OCI-M2 (cell line): ENCODE measurements around the gene DENR.
"Not testable (repeated sequence)": the region's sequence is repeated elsewhere in the genome, so short reads cannot be mapped to it uniquely, and the experiment has no call there.

Experiments used
- DNase-seq: peaks from one replicate; lab custom pipeline; 2025; ENCODE audit not compliant: unreplicated experiment; lab: John Stamatoyannopoulos, UW

Gene DENR

DNA sequence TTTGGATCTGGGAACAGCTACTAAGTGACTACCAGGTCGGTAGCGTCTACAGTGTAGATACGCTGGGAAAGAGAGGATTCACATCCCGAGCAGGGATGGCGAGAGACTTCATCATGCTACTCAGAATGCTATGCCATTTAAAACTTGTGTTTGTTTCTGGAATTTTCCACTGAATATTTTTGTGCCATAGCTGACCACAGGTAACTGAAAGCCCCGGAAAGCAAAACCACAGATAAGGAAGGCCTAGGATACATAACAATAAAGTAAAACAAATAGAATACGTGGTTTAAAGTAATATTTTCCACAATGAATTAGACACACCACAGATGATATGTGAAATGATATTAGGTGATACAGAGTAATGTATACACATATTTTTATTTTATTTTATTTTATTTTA, 14.1 kb upstream of the DENR start:
- no peak for DNase-seq

DNA sequence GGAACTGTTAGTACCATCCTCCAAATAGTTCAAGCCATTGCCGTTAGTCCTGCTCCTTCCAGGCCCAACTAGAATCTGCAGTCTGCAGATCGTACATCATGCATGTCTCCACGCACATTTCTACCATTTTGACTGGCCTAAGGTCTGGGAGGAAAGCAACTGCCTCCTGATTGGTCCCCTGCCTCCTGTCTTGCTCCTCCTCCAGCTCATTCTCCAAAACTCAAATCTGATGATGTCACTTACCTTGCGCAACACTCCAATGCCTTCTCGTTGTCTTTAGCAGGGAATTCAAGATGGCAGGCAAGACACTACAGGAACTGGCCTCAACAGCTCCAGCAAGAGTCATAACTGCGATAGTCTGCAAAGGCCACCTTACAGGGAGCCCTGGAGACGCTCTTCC, 12.3 kb upstream of the DENR start:
- no peak for DNase-seq

DNA sequence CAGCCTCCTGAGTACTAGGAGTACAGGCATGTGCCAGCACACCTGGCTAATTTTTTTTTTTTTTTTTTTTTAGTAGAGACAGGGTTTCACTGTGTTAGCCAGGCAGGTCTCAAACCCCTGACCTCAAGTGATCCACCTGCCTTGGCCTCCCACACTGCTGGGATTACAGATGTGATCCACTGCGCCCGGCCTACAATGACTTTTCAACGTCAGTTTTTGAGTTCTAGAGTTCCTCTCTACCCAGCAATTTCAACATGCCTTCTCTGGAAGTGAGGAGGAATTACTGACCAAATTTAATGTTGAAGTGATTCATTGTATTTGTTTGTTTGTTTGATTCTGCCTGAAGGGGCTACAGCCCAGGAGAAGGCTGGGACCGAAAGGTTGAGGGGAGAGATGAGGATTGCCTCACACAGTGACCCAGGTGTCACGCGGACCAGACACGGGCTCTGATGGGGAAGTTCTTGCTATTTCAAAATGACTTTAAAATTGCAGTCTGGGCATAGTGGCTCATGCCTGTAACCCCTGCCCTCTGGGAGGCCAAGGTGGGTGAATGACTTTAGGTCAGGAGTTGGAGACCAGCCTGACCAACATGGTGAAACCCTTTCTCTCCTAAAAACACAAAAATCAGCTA, 8.6 kb upstream of the DENR start:
- no peak for DNase-seq

GRCh38 chr12:122747224-122748135, 5.1 kb upstream of the DENR start:
- DNase-seq: no peak

- DNase-seq: no peak
These were observed 2.9 kb upstream of the DENR start for GRCh38 chr12:122749569-122750332.

- not testable (repeated sequence) for DNase-seq
These were observed 1.7 kb upstream of the DENR start for GRCh38 chr12:122750781-122751515.

DNA sequence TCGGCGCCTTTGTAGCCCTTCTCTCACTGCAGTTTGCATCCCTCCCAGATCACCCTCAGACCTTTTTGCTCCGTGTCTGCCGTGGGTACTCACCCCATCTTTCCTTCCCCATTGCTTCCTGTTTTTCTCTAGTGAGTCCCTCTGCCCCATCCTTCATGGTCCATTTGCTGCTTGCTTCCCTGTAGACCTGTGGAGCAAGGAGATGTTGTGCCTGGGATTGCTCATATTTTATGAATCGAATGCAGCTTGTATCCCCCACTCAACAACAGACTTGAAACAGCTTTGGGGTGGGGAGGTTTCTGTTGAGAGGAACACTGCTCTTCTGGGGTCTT, 661 bp downstream of the DENR start:
- no peak for DNase-seq

DNA sequence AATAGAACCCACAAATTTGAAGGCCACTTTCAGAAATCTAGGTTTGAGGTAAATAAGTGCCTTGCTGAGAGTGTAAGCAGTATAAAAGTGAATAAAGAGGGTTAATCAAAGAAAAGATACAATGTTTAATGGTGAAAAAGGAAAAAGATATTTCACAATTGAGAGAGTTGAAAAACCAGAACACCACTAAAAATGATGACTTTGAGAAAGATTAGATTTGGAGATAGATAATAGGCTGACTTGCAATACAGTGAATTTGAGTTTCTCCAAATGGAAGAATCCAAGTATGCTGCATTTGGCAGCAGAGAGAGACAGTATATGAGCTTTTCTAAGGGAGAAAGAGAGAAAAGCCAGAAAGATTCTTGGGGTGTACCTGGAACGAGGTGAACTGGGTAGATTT, 2.2 kb downstream of the DENR start:
- no peak for DNase-seq

DNA sequence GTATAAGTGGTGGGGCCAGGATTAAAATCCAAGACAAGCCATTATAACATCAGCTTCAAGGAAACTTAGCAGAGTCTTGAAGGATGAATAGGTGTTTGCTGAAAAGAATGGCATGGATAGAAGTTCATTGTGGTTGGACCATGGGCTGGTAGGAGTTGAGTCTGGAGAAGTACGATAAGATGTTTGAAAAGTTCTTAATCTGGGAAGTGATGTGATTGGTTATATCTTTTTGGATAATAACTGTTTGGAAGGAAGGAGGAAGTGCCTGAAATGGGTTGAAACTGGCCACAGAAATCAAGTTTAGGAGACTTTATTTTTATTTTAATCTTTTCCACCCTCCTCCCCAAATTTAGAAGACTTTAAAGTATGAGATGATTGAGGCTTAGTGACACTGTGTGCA, 4.9 kb downstream of the DENR start:
- DNase-seq: no peak

DNA sequence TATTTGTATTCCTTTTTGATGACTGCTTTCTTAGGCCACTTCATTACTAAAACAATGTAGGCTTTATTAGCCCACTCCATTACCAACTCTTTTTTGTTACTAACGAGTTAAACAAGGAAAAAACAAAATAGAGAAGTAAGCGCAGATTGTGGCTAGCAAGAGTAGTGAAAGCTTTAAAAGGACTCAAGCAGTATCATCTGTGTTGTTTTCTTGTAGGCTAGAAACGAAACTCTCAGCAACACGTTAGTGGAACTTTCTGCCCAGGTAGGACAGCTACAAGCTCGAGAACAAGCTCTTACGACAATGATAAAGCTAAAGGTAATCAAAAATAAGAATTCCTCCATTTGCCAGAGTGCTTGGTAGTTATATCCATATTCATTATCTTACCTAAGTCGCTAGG, 32.9 kb downstream of the DENR start:
- no peak for DNase-seq

GRCh38 chr12:122788387-122788786, 35.8 kb downstream of the DENR start:
- DNase-seq: no peak

- DNase-seq: no peak
These were observed 37.0 kb downstream of the DENR start for GRCh38 chr12:122789637-122790036.

DNA sequence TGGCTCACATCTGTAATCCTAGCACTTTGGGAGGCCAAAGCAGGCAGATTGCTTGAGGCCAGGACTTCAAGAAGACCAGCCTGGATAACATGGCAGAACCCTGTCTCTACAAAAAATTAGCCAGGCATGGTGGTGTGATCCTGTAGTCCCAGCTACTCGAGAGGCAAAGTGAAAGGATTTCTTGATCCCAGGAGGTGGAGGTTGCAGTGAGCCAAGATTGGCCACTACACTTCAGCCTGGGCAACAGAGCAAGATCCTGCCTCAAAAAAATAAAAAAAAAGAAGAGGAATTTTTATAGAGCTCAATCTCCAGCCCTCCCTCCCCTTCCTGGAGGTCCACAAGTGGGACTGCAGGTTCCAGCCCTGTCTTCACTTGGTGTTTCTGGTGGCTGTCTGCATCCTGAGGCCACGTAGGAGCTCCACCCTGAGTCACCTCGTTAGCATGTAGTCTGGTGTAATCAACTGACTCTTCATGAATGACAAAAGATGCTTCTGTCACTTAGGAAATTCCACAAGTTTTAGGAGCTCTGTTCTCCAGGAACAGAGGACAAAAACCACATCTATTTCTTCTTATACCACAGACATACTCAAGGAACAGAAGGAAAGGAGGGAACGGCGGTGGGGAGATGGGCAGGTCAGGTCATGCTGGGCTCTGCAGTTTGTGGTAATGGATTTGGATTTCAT, 37.9 kb downstream of the DENR start:
- no peak for DNase-seq

GRCh38 chr12:122793685-122794106, 41.1 kb downstream of the DENR start:
- no peak for DNase-seq

DNA sequence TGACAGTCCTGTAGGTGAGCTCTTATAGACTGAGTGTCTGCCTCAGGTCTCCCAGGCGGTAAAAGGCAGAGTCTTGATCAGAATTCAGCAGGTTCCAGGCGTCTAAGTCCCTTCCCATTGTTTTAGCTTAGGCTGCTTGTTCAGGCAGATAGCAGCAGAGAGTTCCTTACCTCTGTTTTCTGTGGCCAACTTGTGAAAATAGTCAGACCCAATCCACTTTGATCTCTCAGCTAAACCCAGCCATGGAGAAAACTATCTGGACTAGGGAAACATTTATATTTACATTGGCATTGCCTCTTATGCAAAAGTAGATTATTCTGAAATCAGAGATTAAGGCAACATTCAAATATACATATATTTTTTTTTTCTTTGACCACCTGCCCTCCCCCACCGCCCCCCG, 43.2 kb downstream of the DENR start:
- DNase-seq: no peak

GRCh38 chr12:122799641-122800243, 47.1 kb downstream of the DENR start:
- DNase-seq: no peak

DNA sequence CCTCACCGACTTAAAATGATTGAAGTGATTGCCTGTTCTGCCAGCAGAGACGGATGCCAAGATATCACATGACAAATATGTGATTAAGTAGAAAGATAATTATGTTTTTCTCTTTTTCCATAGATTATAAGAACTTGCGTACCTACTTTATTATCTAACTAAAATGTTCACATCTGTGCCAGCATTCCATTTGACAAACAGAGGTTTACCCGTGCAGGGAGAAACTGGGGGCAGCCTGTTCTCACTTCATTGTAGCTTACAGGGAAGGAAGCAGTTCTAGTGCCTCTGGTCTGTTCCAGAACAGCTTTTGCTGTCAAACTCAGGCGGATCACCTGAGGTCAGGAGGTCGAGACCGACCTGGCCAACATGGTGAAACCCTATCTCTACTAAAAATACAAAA, 51.3 kb downstream of the DENR start:
- no peak for DNase-seq

DNA sequence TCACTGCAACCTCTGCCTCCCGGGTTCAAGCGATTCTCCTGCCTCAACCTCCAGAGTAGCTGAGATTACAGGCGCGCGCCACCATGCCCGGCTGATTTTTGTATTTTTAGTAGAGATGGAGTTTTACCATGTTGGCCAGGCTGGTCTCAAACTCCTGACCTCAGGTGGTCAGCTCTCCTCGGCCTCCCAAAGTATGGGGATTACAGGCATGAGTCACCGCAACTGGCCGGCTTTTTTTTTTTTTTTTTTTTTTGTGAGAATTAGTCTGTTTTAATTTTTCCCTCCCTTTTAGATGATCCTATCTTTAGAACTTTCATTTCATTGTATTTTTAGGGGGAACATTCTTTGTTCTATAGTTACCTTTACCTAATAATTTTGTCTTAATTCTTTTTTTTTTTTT, 52.3 kb downstream of the DENR start:
- not testable (repeated sequence) for DNase-seq

DNA sequence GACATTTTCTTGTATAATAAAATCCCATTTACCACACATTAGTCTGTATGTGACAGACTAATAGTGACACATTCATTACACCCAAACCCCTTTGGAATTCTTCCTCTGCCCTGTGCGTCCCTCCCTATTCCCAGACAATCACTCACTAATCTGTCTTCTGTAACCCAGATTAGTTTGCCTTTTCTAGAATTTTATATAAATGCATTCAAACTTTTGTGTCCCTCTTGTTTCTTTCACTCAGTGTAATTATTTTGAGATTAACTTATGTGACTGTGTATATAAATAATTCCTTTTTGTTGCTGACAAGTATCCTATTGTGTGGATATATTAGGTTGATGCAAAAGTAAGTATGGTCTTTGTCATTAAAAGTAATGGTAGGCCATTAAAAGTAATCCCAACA, 55.0 kb downstream of the DENR start:
- no peak for DNase-seq

GRCh38 chr12:122811777-122812176, 59.2 kb downstream of the DENR start:
- DNase-seq: no peak
